GM12892 (cell line): ENCODE measurements around the gene CERS5.

ENCODE experiments used
- POLR2A ChIP-seq: IDR thresholded peaks from 2 replicates; pipeline ENCODE4 v1.6.1; 2011; ENCODE audit warnings: low read depth, low read length, control low read depth
- POLR2AphosphoS5 ChIP-seq: IDR thresholded peaks from 2 replicates; pipeline ENCODE4 v1.6.1; 2011; ENCODE audit warnings: low read depth, low read length, control low read depth
- TAF1 ChIP-seq: IDR thresholded peaks from 2 replicates; pipeline ENCODE4 v1.6.1; 2011; ENCODE audit warnings: low read depth, mild to moderate bottlenecking, control low read depth, low read length, borderline replicate concordance

DNA sequence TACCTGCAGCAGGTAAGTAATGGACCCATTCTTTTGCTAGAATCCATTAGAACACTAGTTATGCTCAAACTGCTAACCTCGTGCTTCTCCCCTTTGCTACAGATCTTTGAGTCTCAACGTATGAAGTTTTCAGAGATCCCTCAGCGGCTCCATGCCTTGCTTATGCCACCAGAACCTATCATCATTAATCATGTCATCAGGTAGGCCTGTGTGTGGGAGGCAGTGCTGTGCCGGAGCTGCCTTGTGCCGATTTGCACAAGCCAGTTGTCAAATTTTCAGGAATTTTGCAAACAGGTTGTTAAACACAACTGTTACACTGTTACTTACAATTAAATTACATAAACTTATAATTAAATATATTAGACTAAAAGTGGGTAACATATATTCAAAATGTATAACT is 76.8 kb downstream of the CERS5 start:
- TF ChIP-seq POLR2A = no peak
- TF ChIP-seq POLR2AphosphoS5 = no peak
- TF ChIP-seq TAF1 = no peak
